GM19463 (cell line): ENCODE results near the gene GPX4.

Experiments
- ATAC-seq: cut with Tn5 transposase; IDR thresholded peaks from one replicate; pipeline ENCODE4 v1.9.1; 2021; ENCODE audit warnings: mild to moderate bottlenecking, moderate library complexity; ENCODE audit not compliant: unreplicated experiment

Gene GPX4

DNA sequence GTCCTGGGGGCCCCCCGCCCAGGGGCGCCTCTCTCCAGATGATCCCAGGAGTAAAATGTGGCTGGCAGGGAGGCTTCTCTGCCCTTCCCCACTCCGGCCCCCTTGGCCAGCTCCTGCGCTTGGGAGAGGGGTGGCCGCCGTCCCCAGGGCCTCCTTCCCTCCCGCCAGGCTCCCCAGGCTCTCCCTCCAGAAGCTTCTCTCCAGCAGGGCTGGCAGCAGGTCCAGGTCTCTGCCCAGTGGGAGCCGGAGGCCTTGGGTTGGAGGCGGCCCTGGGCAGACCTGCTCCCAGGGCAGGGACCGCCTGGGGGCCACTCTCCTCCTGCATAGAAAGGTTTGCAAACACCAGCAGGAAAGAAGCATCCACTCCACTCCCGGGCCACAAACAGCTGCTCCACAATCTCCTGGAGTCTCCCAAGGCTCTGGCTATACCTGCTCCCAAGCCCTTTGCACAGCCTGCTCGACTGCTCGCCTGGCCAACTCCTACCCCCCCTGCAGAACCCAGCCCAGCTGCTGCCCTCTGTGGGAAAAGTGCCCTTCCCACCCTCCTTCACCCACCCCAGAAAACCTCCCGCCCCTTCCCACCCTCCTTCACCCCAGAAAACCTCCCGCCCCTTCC is 44.2 kb downstream of the GPX4 start:
- ATAC-seq = no peak

DNA sequence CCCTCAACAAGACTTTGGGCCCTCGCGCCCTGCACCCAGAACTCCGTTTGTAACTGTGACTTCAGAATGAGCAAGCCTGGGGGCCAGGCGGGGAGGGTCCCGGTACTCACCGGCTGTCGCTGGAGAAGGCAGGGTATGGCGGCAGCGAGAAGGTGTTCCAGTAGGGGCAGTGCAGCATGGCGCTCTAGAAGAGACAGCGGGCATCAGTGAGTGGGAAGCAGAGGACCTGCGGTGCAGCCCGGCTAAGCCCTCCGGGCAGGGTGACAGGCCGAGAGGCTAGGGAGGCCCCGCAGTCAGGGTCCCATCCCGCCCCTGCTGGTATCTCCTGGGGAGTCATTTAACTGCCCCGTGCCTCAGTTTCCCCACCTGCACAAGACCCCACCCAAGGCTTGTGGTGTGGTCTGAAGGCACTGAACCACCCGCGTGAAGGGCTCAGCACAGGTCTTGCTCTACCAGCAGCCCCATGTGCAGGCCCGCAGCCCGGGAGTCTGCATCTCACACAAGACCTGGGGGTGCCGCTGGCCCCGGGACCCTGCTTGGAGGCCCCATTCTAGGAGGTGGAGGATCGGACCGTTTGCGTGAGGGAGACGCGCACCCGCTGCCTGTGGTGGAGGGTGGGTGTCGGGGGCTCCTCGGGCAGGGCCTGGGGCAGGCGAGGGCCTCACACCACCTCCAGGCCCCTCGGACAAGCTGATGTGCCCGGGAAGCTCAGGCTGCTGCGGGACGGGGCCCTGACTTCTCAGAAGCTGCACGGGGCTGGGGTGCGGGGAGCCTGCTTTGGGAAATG is 45.7 kb downstream of the GPX4 start:
- no peak for ATAC-seq

- no peak for ATAC-seq
Measured at GRCh38 chr19:1150333-1151036, 46.7 kb downstream of the GPX4 start.

- no peak for ATAC-seq
Measured at GRCh38 chr19:1151037-1151724, 47.4 kb downstream of the GPX4 start.

GRCh38 chr19:1151917-1152587 is 48.3 kb downstream of the GPX4 start:
- ATAC-seq = no peak

GRCh38 chr19:1153891-1154730 is 50.3 kb downstream of the GPX4 start:
- ATAC-seq = no peak

DNA sequence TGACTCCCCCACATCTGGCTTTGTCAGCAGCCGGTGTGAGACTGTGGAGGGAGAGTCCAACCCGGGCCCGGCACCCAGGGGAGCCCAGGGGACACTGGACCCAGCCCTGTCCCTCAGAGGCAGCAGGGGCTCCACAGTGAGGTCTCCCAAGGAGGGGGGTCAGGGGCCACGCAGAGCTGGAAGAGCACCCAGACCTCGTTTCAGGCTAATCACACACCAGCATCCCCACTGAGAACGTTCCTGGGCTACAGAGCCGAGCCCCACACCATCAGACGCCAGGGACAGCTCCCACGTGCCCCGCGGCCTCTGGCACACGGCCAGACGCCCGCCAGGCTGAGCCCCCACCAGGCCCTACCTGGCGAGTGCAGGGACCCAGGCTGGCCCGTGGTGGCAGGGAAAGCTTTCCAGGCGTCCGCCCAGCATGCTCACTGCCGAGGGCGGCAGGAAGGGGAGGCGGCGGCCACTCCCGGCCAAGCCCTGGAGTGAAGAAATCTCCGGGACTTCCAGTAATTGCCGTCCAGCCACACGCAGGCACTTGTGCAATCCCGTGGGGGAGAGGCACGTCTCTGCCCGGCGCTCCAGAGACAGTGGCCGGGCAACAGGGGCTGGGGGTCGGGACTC is 51.0 kb downstream of the GPX4 start:
- no peak for ATAC-seq

GRCh38 chr19:1155352-1156304 is 51.8 kb downstream of the GPX4 start:
- ATAC-seq = no peak
